Stomach (tissue), 4 donors: ENCODE results near the gene ATP11A.

ENCODE experiments used
- CTCF ChIP-seq, 7 experiments: fragments of 450-650 bp in 4 of 7; fragments of 200-600 bp in 3 of 7; sonication (generic) in 3 of 7; IDR thresholded peaks; one replicate each; pipeline ENCODE4 v1.5.1; 2016 to 2019; ENCODE audit warnings: antibody characterized with exemption in 7 of 7, control low read depth in 2 of 7, mild to moderate bottlenecking in 1 of 7
- POLR2A ChIP-seq, 4 donors: fragments of 450-650 bp; IDR thresholded peaks; one replicate each; pipeline ENCODE4 v1.6.1; 2016; ENCODE audit warnings: antibody characterized with exemption in 4 of 4, control low read depth in 2 of 4, mild to moderate bottlenecking in 1 of 4, moderate library complexity in 1 of 4
- POLR2AphosphoS5 ChIP-seq, 3 donors: sonication (generic); formaldehyde crosslinking; IDR thresholded peaks; one replicate each; pipeline ENCODE4 v1.6.1; 2016; ENCODE audit warnings: antibody characterized with exemption in 3 of 3

- TF ChIP-seq CTCF (IDR thresholded peaks at IDR 0.05) (no peak), POLR2AphosphoS5 (IDR thresholded peaks at IDR 0.05) (no peak), POLR2A (IDR thresholded peaks at IDR 0.05) (no peak)
These were observed 86.0 kb downstream of the ATP11A start for GRCh38 chr13:112775791-112776279.
